ENCODE measurements around the gene LDLRAD4. TPM values are rescaled to one million over a fixed set of nuclear protein-coding genes. Genes with fewer than 3 reads are reported as not detected.

LDLRAD4 gene
- total RNA-seq, 1 experiment from 2014 or later: not detected

DNA sequence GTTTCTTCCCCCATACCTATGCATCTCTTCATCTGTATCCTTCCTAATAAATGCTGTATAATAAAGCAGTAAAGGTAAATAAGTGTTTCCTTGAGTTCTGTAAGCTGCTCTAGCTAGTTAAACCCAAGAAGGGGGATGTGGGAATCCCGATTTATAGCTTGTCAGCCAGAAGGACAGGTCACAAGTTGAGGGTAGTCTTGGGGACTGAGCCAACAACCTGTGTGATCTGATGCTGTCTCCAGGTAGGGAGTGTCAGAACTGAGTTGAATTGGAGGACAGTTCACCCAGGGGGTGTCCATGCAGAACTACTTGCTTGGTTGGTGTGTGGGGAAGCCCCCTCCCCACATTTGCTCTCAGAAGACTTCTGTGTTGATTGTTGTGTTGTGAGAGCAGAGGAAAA lies 112.4 kb downstream of the LDLRAD4 start:
- Histone ChIP-seq H3K27me3 (ENCODE audit: low read length) (peaks cover 75% of the 10 kb centered on the region), H3F3A (ENCODE audit: low read length, unreplicated experiment) (no peaks in the 10 kb centered on the region), H3K36me3 (ENCODE audit: low read depth, low read length) (no peaks in the 10 kb centered on the region), H3K4me2 (ENCODE audit: low read length) (no peak overlapping the region), H2AFZ (ENCODE audit: low read length) (no peak overlapping the region), H4K20me1 (ENCODE audit: low read length) (no peaks in the 10 kb centered on the region), H3K4me1 (ENCODE audit: insufficient read depth, low read length) (no peaks in the 10 kb centered on the region), H3K79me2 (ENCODE audit: low read length) (no peaks in the 10 kb centered on the region), H3K9ac (ENCODE audit: low read length) (no peak overlapping the region), H3K4me3 (ENCODE audit: low read length) (no peak overlapping the region), H3K9me2 (replicated peaks; ENCODE audit: low read length) (no peaks in the 10 kb centered on the region), H3K27ac (ENCODE audit: low read length) (no peak overlapping the region), H3K9me3 (ENCODE audit: low read length) (0 out of 2 replicates have a peak, but pooled peaks cover 3% of the 10 kb centered on the region)
- TF ChIP-seq EZH2phosphoT487 (IDR thresholded peaks at IDR 0.05; ENCODE audit: borderline replicate concordance, low read length): no peak
- TF ChIP-seq EZH2 (IDR thresholded peaks at IDR 0.05; ENCODE audit: low read length, unreplicated experiment): no peak
- TF ChIP-seq, protein P1, sequence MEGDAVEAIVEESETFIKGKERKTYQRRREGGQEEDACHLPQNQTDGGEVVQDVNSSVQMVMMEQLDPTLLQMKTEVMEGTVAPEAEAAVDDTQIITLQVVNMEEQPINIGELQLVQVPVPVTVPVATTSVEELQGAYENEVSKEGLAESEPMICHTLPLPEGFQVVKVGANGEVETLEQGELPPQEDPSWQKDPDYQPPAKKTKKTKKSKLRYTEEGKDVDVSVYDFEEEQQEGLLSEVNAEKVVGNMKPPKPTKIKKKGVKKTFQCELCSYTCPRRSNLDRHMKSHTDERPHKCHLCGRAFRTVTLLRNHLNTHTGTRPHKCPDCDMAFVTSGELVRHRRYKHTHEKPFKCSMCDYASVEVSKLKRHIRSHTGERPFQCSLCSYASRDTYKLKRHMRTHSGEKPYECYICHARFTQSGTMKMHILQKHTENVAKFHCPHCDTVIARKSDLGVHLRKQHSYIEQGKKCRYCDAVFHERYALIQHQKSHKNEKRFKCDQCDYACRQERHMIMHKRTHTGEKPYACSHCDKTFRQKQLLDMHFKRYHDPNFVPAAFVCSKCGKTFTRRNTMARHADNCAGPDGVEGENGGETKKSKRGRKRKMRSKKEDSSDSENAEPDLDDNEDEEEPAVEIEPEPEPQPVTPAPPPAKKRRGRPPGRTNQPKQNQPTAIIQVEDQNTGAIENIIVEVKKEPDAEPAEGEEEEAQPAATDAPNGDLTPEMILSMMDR (conservative IDR thresholded peaks at IDR 0.05; ENCODE audit: low read depth, low read length): no peak
- CTCF ChIA-PET: no interaction called here
- intact Hi-C loops (cut with micrococcal nuclease): no loop called here
- ATAC-seq: no peak
- no peak for DNase-seq
- no TSS peak for BruUV-seq (replicated peaks)
- POLR2A ChIA-PET (ENCODE audit: unreplicated experiment): no interaction called here

DNA sequence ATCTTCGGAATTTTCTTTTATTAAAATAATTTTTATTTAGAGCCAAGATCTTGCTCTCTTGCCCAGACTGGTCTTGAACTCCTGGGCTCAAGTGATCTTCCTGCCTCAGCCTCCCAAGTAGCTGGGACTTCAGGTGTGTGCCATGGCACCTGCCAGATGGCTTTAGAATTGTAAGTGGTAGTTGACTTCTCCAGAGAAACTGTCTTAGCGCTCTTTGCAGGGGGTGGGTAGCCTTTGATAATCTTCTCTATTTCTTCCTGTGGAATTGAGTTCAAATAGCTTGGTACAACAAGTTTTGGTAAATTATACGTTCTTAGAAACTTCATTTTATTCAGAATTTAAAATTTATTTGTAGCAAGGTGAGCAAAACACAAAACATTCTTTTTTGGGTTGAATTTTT lies 113.3 kb downstream of the LDLRAD4 start:
- ChIA-PET POLR2A (ENCODE audit: unreplicated experiment) (no interaction called here), CTCF (no interaction called here)
- Histone ChIP-seq H2AFZ (ENCODE audit: low read length) (no peak overlapping the region), H3K4me2 (ENCODE audit: low read length) (no peak overlapping the region), H3K27ac (ENCODE audit: low read length) (no peak overlapping the region), H3K36me3 (ENCODE audit: low read depth, low read length) (no peaks in the 10 kb centered on the region), H3K4me1 (ENCODE audit: insufficient read depth, low read length) (no peaks in the 10 kb centered on the region), H3K9me2 (replicated peaks; ENCODE audit: low read length) (no peaks in the 10 kb centered on the region), H4K20me1 (ENCODE audit: low read length) (no peaks in the 10 kb centered on the region), H3K9me3 (ENCODE audit: low read length) (0 out of 2 replicates have a peak, but pooled peaks cover 3% of the 10 kb centered on the region), H3K9ac (ENCODE audit: low read length) (no peak overlapping the region), H3K4me3 (ENCODE audit: low read length) (no peak overlapping the region), H3K27me3 (ENCODE audit: low read length) (peaks cover 73% of the 10 kb centered on the region), H3F3A (ENCODE audit: low read length, unreplicated experiment) (no peaks in the 10 kb centered on the region), H3K79me2 (ENCODE audit: low read length) (no peaks in the 10 kb centered on the region)
- DNase-seq (no peak), ATAC-seq (no peak)
- no TSS peak for BruUV-seq (replicated peaks)
- TF ChIP-seq EZH2 (IDR thresholded peaks at IDR 0.05; ENCODE audit: low read length, unreplicated experiment): no peak
- TF ChIP-seq, protein P1 (conservative IDR thresholded peaks at IDR 0.05; ENCODE audit: low read depth, low read length): no peak
- TF ChIP-seq EZH2phosphoT487 (IDR thresholded peaks at IDR 0.05; ENCODE audit: borderline replicate concordance, low read length): no peak
- intact Hi-C loops (cut with micrococcal nuclease): no loop called here

DNA sequence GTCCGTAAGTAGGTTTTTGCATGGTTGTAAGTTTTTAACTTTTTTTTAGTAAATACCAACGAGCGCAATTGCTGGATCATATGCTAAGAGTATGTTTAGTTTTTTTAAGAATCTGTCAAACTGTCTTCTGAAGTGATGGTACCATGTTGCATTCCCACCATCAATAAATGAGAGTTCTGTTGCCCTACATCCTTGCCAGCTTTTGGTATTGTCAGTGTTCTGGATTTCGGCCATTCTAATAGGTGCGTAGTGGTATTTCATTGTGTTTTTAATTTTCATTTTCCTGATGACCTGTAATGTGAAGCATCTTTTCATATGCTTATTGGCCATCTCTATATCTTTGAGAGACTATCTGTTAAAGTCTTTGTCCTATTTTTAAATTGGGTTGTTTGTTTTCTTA lies 114.3 kb downstream of the LDLRAD4 start:
- TF ChIP-seq EZH2phosphoT487 (IDR thresholded peaks at IDR 0.05; ENCODE audit: borderline replicate concordance, low read length): no peak
- TF ChIP-seq EZH2 (IDR thresholded peaks at IDR 0.05; ENCODE audit: low read length, unreplicated experiment): no peak
- TF ChIP-seq, protein P1 (conservative IDR thresholded peaks at IDR 0.05; ENCODE audit: low read depth, low read length): no peak
- Histone ChIP-seq H3K27me3 (ENCODE audit: low read length) (peaks cover 73% of the 10 kb centered on the region), H3K4me3 (ENCODE audit: low read length) (no peak overlapping the region), H3K36me3 (ENCODE audit: low read depth, low read length) (no peaks in the 10 kb centered on the region), H3K9me3 (ENCODE audit: low read length) (0 out of 2 replicates have a peak, but pooled peaks cover 3% of the 10 kb centered on the region), H2AFZ (ENCODE audit: low read length) (no peak overlapping the region), H3K9ac (ENCODE audit: low read length) (no peak overlapping the region), H3K4me2 (ENCODE audit: low read length) (no peak overlapping the region), H3K79me2 (ENCODE audit: low read length) (no peaks in the 10 kb centered on the region), H3K27ac (ENCODE audit: low read length) (no peak overlapping the region), H3K4me1 (ENCODE audit: insufficient read depth, low read length) (no peaks in the 10 kb centered on the region), H4K20me1 (ENCODE audit: low read length) (no peaks in the 10 kb centered on the region), H3K9me2 (replicated peaks; ENCODE audit: low read length) (no peaks in the 10 kb centered on the region), H3F3A (ENCODE audit: low read length, unreplicated experiment) (no peaks in the 10 kb centered on the region)
- no peak for ATAC-seq
- DNase-seq: no peak
- BruUV-seq (replicated peaks): no TSS peak
- POLR2A ChIA-PET (ENCODE audit: unreplicated experiment): no interaction called here
- CTCF ChIA-PET: no interaction called here
- intact Hi-C loops (cut with micrococcal nuclease): no loop called here
